TTC549 (cell line): ENCODE results near the gene AGXT2.
"Not testable (repeated sequence)": the region's sequence is repeated elsewhere in the genome, so short reads cannot be mapped to it uniquely, and the experiment has no call there.

Source experiments
- FAIRE-seq: peaks from 2 replicates; lab custom pipeline; 2012; peaks lifted over from hg19 to GRCh38; lab: Jason Lieb, UNC

Gene AGXT2

GRCh38 chr5:35050541-35051126 is 2.9 kb upstream of the AGXT2 start:
- no peak for FAIRE-seq

GRCh38 chr5:35048910-35049309 is 1.2 kb upstream of the AGXT2 start:
- no peak for FAIRE-seq

DNA sequence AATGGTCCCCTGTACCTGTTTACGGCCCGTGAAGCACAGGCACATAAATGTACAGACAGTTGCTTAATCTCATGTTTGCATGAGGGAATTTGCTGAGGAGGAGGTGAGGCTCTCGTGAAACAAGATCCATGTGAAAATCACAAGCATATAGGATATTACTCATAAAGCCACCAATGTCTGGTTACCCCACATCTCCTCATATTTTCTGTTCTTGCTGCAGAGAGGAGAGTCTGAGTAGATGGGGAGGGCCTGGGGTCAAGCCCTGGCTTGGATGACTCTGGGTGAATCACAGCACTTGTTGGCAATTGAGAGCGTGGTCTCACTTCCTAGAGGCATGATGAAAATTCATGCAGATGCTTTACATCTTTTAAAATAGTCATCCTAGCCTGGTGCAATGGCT is 975 bp downstream of the AGXT2 start:
- no peak for FAIRE-seq

DNA sequence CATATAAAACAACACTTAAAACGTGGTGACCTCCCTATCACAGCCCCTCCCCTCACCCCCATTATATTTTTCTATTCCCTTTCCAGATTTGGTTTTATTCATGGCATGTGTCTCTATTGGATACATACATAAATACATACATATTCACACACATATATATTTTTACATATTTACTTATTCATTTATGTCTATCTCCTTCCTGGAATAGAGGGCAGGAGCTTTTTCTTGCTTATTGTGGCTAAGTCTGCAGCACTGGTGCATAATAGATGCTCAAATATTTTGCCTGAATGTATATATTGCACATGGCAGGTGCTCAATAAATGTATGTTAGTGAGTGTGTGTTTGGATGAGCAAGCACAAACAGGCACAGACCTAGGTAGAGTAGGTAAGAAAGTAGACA is 2.5 kb downstream of the AGXT2 start:
- FAIRE-seq, result no peak

GRCh38 chr5:35044649-35045048 is 3.1 kb downstream of the AGXT2 start:
- no peak for FAIRE-seq

DNA sequence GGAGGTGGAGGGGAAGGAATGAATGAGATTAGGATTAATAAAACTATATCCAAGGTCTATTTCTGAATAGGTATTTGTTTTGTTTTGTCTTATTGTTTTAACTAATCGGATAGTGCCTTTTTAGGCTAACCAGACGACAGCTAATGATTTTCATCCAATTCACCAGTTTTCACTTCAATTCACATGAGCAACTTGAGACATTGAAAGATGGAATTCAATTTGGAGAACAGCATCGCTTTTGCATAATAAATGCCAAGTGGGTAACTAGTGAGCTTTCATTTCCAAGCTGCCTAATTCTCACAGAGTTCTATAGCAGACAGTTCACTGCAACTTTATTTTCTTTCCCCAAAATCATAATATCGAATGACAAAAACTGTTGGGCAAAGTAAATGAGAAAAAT is 5.0 kb downstream of the AGXT2 start:
- no peak for FAIRE-seq

- FAIRE-seq, result no peak
These were observed 6.5 kb downstream of the AGXT2 start for GRCh38 chr5:35041261-35041660.

- no peak for FAIRE-seq
These were observed 8.9 kb downstream of the AGXT2 start for GRCh38 chr5:35038891-35039290.

GRCh38 chr5:35036536-35036935 is 11.2 kb downstream of the AGXT2 start:
- no peak for FAIRE-seq

DNA sequence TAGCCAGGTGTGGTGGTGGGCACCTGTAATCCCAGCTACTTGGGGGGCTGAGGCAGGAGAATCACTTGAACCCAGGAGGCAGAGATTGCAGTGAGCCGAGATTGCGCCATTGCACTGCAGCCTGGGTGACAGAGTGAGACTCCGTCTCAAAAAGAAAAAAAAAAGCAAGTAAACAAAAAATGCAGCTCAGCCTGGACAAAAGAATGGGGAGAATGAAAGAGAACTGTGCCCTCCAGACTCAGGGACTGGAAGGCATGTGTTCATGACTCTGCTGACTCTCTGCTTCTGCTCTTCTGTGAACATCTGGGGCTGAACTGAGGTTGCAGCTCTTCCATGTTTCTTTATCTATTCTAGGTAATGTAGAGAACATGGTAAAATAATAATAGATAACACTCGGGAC is 11.8 kb downstream of the AGXT2 start:
- not testable (repeated sequence) for FAIRE-seq

DNA sequence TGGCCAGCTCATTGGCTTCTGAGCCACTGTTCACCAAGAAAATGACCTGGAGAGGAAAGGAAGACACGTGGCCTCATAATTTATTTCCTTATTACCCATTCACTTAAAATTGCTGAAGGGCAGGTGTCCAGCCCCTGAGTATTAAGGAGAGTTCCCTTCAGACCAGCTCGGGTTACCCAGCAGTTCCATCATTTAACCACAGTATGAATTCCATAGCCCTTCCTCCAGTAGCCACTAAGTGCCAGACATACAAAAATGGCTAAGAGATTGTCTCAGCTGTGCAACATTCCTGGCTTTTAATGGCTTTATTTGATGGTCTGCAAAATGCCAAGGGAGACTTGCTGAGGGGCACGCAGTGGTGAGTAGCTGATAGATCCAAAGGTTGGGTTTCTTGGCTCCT is 12.5 kb downstream of the AGXT2 start:
- no peak for FAIRE-seq

- FAIRE-seq, result no peak
These were observed 15.4 kb downstream of the AGXT2 start for GRCh38 chr5:35032356-35032755.

DNA sequence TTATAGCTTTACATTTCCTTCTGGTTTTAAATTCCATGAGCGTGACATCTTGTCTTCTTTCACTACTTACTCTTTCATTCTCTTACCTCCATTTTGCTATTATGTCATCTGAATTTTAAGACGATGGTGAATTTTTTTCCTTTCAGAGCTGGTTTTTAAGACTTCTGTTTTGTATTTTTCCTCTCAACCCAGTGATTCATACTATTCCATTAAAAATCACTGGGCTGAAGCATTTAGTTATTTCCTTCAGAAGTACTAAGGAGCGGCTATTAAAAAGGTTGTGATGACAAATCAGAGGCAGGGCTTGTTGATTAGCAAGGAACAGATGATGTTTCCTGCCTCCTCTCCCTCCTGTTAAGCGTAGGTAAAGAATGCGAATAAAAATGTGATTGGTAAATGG is 16.5 kb downstream of the AGXT2 start:
- no peak for FAIRE-seq

DNA sequence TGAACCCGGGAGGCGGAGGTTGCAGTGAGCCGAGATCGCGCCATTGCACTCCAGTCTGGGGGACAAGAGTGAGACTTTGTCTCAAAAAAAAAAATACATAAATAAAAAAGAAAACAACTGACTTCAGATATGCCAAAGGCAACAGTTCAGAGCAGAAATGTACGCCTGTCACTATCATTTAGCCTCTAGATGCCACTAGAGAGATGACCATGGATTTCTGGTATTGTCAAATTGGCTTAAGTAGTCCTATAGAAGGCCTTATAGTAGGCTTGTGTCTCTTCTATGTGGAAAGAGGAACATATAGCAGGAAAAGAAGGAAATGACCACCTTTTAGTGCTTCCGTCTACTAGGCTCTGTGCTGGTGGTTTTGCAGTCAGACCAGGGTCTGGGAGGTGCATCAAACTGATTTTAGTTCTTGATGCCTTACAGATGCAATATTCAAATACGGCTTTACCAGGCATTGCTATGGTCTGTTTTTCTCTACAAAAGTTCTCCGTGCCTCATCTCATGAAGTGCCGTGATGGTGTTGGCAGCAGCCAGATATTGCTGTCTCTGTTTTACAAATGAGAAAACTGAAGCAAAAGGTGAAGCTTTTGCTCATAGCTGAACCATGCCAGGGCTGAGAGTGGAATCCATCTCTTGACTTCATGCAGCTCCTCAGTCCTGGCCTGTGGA is 17.2 kb downstream of the AGXT2 start:
- no peak for FAIRE-seq

GRCh38 chr5:35029333-35029732 is 18.4 kb downstream of the AGXT2 start:
- FAIRE-seq, result no peak

- FAIRE-seq, result no peak
These were observed 20.8 kb downstream of the AGXT2 start for GRCh38 chr5:35026941-35027340.

- no peak for FAIRE-seq
These were observed 21.4 kb downstream of the AGXT2 start for GRCh38 chr5:35026280-35026840.

DNA sequence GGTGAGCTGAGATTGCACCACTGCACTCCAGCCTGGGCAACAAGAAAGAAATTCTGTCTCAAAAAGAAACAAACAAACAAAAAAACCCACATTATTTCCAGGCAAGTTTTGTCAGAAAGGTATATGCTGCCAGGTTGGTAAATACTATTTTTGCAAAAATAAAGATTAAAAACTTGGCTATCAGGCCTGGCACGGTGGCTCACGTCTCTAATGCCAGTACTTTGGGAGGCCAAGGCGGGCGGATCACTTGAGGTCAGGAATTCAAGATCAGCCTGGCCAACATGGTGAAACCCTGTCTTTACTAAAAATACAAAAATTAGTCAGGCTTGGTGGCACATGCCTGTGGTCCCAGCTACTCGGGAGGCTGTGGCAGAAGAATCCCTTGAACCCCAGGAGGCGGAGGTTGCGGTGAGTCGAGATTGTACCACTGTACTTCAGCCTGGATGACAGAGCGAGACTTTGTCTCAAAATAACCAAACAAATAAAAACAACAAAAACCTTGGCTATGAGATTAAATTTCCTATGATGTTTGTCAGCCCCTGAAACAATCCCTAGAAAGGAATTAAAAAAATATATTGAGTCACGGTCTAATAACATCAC is 22.7 kb downstream of the AGXT2 start:
- FAIRE-seq, result no peak

- no peak for FAIRE-seq
These were observed 24.2 kb downstream of the AGXT2 start for GRCh38 chr5:35023391-35024178.

DNA sequence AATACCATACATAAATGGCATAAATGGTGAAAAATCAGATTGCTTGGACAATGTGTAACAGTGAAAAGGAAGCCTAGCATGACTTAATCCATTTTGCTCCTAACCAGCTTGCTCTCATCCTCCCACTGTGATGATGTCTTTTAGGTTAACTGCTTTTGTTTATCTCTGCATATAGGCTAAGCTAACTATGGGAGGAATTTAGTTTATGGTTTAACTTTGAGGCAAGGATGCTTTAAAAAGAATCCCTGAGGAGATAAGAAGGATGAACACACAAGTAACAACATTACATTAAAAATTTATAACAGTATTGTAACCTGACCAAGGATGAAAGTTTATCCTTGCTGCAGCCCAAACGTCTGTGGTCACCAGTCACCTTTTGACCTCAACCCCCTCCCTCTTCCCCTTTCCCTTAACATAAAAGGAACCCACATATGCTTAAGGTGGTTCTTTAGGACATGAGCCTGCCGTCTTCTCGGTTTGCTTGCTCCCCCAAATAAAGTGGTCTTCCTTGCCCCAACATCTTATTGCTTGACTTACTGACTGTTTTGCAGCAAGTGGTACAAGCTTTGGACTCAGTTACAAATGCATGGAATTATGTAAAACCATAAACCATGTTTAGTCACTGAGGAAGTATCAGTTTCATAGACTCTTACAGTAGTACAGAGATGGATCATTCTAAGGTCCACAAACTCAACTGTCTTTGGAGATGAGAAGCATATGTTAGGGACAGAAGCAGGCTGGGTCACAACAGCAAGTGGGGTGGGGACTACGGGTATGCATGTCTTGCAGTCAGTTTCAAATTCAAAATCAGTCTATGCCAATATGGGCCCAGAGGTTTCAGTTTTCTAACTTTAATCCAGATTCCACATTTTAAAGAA is 31.3 kb downstream of the AGXT2 start:
- no peak for FAIRE-seq

DNA sequence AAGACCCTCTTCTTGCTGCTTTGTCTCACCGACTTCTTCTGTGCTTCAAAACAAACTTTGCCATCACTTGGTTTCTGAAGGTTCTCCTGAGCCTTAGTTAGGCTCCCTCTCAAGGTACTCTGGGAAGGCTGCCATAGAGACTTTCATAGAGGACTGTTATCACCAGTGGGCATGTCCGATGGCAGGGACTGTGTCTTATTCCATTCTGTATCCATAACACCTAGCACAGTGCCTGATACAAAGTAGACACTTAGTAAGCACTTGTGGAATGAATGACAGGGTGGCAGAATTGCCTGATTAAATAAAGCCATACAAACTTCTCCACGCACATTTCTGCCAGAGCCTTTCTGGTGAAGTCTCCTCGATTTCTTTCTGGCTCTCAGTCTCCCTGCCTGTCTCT is 32.7 kb downstream of the AGXT2 start:
- no peak for FAIRE-seq

DNA sequence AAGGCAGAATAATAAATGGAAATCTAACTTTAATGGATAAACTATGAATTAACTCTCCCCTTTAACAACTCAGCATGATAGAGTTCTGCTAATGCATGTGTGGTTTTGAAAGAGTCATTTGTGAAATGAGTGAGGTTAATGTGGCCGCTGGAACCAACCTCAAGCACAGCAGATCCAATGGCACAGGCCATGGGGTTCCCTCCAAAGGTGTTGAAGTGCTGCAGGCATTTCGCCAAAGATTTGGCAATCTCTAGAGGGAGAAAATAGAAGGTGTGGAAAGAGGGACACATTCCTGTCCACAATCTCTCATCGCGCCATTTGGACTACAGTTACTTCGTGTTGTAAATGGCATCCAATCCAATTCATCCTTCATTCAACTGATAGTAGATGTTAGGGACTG is 35.0 kb downstream of the AGXT2 start:
- FAIRE-seq, result no peak
